HG03571 (cell line): ENCODE data around the gene MGMT.

ENCODE experiments used
- ATAC-seq: cut with Tn5 transposase; IDR thresholded peaks from one replicate; pipeline ENCODE4 v1.9.1; 2021; ENCODE audit not compliant: unreplicated experiment

MGMT gene

DNA sequence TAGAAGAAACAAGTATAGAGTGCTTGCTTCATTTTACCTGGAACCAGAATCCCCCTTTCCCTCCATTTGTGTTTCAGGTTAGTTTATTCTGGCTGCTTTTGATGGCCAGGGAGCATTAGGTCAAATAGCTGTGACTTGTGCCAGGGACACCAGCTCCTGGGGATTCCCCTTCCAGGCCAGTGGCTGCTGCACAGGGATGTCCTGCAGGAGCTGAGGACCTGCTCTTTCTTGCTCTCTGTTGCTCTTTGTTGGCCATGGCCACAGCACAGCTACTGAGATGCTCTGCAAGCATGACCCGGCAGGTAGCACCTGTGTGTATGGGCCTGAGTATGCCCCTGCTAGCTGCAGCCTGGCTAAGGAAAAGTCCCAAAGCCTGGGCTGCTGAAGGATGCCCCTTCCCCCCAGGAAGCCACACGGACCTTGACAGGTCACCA is 288.1 kb downstream of the MGMT start:
- ATAC-seq = no peak

DNA sequence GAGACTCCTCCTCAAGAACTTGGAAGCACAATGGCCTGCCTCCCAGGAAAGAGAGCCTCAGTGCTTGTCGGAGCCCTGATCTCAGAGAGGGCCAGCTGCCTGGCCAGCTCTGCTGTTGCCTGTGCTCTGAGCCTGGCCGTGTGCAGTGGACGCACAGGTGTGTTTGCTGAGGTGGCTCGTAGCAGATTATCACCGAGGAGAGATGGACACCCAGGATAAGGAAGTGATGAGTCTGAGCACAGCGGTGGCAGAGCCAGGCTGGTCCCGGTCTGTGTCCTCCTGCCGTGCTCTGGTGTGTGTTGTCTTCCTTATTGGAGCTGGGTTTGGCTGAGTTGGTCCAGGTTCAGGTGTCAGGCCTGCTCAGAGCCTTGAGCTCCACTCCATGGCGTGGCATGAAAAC is 288.6 kb downstream of the MGMT start:
- no peak for ATAC-seq

DNA sequence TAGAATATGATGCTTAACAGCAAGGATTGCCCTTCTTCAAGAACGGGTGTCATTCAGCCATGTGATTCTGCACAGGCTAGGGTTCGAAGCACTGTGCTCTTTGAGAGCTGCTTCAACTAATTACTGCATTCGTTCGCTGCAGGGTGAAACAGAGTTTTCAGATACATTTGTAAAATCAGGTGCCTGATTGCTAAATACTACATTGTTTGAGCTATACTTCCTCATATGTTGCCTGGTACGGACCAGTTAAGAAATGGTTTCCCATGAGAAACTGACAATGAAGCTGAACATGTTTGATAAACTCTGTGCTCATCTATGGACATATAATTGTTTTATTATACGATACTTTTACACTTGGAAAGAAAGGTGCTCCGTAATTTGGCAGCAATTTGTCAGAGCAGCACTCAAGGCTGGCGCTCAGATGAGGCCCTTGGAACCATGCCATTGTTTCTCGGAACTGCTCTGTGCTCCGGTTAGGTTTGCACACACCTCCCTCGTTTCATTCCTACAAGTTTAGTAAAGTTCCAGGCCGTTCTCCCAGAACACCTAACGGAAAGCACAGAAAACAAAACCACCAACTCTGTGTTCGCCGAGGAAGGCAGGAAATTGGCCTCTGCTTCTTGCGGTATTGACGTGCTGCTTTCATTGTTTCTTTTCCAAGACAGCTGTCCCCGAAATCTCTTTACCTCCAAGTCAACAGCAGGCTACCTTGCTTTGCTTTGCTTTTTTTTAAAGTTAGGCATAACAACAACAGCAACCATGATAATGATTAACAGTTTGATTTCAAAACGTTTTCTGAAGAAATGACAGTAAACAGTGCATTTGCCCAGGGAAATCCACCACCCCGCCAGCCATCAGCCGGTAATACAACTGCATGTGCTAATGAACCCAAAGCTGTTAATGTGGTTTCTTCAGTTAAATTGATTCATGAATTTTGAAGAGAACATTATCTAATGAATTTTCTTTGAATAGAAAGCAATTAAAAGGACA is 290.2 kb downstream of the MGMT start:
- ATAC-seq = no peak

DNA sequence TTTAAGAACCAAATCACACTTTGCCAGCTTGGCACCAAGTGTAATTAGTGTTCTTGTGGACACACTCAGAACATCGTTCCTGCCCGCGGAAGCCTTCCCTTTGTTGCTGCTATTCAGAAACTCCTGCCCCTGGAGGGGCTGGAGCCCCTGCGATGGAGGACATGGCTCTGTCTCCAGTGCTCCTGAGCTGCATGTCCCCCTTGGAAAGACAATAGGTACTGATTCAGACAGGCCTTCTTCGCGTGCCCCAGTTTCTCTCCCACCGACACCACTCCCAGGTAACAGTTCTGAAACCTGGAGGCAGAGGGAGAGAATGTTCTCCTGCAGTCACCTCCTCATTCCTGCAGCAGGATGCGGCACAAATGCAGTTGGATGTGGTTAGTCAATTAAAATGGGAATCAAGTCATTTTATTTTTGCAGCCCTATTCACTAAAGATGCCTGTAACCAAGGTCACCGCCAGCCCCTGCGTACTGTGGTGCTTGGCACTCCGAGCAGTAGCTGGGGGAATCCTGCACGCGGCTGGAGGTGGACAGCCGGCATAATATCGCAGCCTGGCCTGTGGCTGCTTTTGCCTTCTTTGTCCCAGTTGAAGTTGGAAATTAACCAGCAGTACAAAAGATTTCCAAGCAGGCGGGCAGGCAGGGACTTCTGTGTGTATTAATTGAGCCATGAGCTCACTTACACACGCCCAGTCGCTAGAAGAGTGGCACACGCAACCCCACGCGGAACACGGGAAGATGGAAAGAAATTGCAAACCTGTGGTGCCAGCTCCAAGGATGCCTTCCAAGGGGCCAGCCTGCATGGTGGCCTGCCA is 291.4 kb downstream of the MGMT start:
- ATAC-seq = no peak

DNA sequence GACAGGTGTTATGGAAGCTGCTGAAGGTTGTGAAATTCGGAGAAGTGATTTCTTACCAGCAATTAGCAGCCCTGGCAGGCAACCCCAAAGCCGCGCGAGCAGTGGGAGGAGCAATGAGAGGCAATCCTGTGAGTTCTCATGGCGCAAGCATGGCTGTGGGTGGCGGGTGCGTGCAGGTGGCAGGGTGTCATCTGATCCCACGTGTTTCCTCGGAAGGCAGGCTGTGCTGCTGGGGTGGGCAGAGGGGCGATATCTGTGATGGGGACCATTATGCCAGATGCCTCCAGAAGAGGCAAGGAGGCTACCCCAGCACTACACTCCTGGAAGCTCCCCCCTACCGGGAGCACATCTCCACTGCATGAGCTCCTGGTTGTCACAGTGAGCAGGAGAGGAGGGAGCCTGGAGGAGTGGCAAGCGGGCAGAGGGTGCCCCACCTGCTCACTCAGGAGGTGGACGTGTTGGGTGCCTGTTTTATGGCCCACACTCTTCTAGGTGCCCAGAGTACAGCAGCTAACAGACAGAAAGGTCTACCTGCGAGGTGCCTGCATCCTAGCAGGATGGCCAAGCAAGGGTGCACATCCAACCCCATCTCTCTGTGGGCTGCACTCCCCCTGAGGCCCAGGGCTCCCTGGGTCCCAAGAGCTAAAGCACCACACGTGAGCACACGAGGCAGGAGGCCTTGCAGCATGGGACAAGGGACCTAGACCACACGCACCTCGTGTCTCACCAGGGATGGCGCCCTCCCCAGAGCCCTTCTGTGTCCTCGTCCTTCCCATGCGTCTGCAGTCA is 292.4 kb downstream of the MGMT start:
- ATAC-seq = no peak

DNA sequence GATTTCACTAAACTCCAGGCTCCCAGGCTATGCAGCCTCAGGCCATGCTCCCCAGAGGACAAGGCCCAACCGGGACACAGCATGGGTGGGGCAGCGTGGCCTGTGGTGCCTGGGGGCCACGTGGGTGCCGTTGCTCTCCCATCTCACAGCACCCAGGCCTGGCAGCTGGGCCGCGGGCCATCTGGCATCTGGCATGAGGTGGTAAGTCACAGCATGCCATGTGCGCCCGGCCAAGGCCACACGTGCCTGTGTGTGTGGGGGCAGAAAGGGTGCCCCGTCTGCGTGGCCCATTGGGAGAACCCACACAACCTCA is 292.9 kb downstream of the MGMT start:
- ATAC-seq = no peak

DNA sequence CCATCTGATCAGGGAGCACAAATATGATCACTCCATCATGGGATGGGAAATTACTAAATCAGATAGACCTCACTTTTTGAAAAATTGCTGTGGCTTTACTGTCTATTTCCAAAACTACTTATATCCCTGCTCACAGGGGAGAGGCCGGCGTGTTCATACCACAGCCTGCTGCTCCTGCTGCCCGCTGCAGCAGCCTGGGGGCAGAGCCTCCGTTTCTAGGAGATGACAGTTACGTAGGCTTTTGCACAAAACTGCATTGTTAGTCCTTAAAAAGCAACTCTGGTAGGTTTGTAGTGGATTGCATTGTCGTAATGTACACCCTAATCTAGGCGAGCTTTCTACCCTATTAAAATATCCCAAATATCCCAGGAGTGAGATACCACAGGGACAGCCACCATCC is 293.4 kb downstream of the MGMT start:
- no peak for ATAC-seq

DNA sequence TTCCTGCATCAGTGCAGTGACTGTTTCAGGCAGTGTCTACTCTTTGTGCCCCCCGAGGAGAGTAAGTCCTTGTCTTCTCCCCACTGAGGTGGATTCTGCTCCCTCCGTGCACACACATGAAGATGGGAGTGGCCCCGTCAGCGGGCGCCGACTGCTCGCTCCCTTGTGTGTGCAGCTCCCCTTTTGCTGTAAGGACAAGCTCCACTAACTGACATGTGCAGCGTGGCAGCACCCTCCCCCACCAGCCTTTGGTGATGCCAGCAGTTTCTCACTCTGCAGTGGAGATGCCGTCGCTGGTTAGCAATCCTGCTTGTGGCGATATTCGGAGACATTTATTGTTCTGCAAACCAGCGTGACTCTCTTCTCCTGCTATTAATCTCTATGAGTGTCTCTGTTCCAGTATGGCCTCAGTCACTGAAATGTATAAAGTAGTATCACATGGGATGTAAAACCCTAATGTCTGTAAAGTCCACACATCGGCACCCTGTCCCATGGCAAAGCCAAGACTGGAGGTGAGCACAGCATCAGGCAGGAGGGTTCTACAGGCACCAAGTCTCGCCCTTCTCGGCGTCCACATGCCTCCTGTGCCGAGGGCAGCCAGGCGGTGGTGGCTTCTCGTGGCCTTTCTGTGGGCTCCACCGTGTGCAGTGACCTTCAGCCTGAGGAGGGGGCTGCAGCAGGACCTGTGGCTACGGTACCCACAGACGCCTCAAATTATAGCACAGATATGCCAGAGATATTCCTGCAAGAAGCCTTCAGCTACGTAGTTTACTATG is 294.3 kb downstream of the MGMT start:
- no peak for ATAC-seq

DNA sequence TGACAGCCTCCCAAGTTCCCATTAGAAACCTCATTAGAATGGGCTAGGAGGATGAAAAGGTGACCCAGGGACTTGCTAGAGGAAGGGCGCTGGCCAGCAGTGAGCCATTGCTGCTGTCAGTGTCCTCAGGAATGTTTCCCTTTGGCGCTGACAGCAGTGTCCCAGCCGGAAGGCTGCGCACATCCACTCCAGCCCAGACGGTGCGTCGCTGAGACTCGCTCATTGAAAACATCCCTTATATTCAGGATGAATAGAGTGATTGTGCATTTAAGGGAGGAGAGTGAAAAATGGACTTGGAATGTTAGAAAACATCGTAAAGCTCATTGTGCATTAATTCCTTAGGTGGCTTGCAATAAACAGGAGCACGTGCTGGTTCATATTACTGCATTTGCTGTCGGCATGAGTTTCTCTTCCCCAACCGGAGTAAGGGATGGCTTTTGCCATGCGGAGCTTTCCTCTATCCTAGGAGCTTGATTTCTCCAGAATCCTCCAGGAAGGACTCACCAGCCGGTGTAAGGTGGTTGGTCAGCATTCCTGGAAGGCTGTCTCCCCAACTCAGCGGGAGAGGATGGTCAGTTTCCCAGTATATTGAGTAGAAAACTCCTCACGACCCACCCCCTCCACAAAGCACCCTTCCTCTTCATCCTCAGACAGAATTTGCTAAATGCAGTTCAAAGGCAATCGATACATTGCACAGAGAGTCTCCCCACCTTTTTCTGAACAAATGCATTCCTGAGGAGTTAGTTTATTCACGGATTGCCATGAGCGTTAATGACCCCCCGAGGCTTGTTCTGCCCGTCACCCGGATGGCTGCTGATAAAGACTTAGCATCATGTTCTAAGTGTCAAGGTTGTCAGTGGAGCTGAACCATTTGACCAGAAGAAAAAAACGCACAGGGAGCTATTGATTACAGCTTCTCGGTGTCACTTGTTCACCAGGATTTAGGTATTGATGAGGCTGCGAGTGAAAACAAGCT is 295.2 kb downstream of the MGMT start:
- no peak for ATAC-seq

DNA sequence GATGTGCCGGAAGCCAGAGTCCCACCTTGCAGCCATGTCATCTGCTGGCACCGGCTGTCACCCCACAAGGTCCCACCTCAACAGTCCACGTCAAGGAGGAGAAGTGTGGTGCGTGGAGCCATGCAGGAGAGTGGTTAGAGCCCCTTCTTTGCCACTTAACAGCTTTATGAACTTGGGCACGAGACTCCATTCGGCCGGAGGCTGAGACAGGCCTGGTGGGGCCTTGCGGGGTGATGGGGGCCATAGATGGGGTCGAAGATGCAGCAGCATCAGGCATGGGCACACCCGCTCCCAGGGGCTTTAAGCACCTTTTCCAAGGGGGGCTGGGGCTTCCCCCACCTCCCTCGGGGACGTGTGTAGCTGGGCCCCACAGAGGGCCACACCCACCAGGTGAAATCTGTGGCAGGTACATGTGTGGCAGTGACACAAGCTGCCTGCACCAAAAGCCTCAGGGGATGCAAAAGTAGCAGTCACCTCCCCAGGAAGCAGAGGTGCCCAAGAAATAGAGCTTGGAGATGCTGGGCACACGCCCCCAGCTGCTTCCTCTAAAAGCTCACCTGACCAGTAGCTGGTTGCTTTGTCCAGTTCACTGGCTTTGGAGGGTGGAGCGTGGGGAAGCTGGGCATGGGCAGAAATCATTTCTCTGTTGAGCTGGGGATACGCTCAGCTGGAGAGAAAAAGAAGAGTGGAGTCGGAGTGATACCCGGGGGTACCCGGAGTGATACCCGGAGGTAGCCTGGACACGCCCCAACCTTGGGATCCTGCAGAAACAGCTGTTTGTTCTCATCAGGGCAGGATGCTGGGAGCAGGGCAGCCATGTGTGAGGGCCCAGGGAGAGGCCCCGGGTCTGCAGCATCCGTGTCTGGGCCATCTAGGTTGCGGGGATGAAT is 297.2 kb downstream of the MGMT start:
- no peak for ATAC-seq

DNA sequence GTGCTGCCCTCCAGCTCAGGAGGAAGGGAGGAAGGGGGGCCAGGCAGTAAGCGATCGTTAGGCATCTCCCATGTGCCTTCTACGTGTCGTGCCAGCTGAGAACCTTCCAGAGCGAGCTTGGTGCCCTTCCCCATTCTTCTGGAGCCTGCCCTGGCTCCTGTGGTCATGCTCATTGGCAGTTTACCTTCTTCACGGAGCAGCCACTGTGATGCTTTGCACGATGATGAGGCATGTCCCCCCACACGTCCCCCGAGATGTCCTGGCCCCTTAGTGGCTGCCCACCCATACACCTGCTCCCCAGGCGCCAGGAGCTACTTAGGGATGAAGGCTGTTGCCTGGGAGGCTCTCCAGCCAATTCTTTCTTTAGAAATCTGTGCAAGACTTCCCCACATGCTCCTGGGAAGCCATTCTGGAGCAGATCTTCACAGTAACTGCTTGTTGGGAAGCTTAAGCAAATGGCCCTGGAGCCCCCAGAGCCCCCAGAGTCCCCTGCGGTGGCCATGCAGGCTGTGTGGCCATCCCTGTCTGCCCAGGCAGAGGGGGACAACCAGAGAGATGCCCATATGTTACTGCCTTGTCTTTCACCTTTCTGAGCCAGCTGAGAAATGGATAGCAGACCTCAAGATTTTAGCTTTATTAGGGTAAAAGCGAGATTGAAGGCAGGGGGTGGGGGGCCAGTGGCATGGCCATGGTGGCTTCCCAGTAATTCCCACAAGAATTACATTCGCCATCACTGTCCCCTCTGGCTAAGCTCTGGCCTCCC is 298.0 kb downstream of the MGMT start:
- no peak for ATAC-seq

DNA sequence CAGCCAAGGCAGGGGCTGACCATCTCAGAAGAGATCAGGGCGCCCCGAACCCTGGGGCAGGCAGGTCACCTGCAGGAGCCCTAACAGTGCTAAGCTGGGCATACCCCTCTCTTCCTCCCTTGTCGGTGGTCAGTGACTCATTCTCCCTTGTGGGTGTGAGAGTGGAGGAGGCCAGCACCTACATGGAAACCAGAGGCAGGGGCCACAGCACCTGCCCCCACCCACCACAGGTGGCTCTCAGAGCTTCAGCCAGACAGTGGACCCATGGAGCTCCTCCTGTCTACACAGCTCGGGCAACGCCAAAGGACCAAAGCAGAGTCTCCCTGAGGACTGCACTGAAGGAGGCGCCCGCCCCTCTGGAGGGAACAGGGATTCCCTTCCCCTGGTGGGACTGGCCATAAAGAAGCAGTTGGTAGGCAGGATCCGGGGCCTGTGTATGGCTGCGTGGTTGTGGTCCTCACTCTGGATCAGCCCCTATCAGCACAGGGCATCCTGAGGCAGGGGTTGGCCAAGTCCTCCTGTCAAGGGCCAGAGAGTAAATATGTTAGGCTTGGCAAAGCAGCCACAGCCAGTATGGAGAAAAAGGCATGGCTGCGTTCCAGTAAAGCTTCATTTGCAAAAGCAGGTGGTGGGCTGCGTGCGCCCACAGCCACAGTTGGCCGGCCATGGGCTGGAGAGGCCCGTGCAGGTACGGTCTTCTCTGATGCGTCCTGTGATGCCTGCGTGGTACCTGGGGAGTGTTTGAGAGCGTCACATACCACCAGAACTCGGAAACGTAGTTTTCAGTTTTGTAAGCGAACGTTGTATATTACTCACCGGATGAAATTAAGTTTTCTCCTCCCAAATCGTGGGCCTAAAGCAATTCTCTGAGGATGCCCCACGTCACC is 298.9 kb downstream of the MGMT start:
- no peak for ATAC-seq

DNA sequence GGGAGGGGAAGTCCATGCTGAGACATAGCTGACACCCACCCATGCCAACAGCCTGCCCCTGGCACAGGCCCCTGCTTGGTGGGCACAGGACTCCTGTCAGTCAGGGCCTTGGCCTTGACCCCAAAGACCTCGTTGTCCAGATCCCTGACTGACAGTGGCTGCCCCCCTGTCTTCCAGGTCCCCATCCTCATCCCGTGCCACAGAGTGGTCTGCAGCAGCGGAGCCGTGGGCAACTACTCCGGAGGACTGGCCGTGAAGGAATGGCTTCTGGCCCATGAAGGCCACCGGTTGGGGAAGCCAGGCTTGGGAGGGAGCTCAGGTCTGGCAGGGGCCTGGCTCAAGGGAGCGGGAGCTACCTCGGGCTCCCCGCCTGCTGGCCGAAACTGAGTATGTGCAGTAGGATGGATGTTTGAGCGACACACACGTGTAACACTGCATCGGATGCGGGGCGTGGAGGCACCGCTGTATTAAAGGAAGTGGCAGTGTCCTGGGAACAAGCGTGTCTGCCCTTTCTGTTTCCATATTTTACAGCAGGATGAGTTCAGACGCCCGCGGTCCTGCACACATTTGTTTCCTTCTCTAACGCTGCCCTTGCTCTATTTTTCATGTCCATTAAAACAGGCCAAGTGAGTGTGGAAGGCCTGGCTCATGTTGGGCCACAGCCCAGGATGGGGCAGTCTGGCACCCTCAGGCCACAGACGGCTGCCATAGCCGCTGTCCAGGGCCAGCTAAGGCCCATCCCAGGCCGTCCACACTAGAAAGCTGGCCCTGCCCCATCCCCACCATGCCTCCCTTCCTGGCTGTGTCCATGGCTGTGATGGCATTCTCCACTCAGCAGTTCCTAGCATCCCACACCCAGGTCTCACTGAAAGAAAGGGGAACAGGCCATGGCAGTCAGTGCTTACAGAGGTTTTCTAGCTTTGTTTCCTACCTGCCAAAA is 299.8 kb downstream of the MGMT start:
- no peak for ATAC-seq

DNA sequence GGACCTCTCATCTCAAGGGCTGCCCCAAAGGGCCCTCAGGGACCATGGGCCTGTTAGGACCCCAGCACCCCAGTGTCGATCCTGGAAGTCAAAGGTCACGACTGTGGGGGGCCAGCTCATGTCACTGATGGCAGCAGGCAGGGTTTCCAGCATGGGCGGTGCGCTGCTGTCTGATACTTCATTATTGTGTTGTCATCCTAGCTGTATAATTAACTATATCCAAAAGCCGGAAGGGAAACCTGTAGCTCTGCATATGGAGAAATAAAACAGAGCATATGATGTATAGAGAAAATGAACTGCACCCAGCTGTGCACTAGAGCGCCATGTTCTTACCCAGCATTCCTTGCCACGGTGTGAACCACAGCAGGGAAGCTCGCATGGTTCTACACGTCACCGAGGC is 300.7 kb downstream of the MGMT start:
- ATAC-seq = no peak
